GM12864 (cell line): Measurements from ENCODE around the gene CEP63.
"Not testable (repeated sequence)": the region's sequence is repeated elsewhere in the genome, so short reads cannot be mapped to it uniquely, and the experiment has no call there.

Experiments used
- DNase-seq: peaks from one replicate; pipeline ENCODE4 v3.0.0-alpha.2; 2011; ENCODE audit warnings: low read depth
- H3K4me3 ChIP-seq: 2 replicates; pipeline ENCODE4 v1.5.1; 2011; ENCODE audit warnings: mild to moderate bottlenecking, low read depth, low read length, control low read depth
- TF ChIP-seq, protein P1 (sequence below): IDR thresholded peaks from 2 replicates; pipeline ENCODE4 v1.5.1; 2011; ENCODE audit warnings: low read depth, mild to moderate bottlenecking, moderate library complexity, low read length, control low read depth, inconsistent platforms; ENCODE audit errors: missing control alignments

CEP63 gene

DNA sequence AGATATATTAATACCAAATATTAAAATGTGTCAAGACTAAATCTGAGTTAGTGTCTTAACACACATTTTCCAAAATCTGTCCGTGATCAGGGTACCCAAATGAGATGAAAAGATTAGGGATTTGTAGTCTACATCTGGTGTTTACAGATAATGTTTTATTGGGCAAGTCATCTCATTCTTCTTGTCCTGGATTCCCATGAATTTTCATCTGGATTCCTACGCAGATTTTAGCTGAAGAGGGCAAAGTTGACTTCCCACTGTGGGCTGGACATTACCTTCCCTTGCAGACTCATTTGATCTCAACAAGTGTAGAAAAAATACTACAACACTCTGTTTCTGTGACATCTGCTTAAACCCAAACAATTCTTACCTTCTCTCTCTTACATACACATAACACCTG, 79.1 kb downstream of the CEP63 start:
- TF ChIP-seq, protein P1, sequence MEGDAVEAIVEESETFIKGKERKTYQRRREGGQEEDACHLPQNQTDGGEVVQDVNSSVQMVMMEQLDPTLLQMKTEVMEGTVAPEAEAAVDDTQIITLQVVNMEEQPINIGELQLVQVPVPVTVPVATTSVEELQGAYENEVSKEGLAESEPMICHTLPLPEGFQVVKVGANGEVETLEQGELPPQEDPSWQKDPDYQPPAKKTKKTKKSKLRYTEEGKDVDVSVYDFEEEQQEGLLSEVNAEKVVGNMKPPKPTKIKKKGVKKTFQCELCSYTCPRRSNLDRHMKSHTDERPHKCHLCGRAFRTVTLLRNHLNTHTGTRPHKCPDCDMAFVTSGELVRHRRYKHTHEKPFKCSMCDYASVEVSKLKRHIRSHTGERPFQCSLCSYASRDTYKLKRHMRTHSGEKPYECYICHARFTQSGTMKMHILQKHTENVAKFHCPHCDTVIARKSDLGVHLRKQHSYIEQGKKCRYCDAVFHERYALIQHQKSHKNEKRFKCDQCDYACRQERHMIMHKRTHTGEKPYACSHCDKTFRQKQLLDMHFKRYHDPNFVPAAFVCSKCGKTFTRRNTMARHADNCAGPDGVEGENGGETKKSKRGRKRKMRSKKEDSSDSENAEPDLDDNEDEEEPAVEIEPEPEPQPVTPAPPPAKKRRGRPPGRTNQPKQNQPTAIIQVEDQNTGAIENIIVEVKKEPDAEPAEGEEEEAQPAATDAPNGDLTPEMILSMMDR: no peak
- H3K4me3 ChIP-seq: no peak overlapping the region
- no peak for DNase-seq

DNA sequence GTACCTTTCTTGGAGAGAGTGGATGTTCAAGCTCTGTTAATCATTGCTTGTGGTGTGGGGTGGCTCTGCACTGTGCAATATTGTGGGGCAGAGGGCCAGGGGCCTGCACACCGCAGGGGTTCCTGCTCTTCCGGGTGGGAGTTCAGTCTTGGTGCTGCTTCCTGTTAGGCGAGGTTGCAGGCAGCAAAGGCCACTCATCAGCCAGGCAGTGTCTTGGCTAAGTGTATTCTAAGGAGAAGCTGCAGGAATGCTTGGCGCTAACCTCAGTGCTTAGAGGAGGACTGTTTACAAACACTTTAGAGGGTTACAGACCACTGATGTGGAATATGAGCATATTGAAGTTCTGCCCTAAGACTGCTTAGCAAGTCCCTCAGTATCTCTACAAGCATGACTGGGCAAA, 81.7 kb downstream of the CEP63 start:
- H3K4me3 ChIP-seq: no peak overlapping the region
- TF ChIP-seq, protein P1: no peak
- no peak for DNase-seq

DNA sequence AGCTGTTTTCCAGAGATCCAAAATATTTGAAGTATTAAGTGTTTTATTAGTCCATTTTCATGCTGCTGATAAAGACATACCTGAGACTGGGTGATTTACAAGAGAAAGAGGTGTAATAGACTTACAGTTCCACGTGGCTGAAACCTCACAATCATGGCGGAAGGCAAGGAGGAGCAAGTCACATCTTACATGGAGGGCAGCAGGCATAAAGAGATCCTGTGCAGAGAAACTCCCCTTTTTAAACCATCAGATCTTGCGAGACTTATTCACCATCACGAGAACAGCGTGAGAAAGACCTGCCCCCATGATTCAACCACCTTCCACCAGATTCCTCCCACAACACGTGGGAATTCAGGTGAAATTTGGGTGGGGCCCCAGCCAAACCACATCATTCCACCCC, 82.9 kb downstream of the CEP63 start:
- no peak overlapping the region for H3K4me3 ChIP-seq
- DNase-seq: no peak
- TF ChIP-seq, protein P1: no peak

- H3K4me3 ChIP-seq, DNase-seq: not testable (repeated sequence)
These were observed 84.0 kb downstream of the CEP63 start for GRCh38 chr3:134569899-134570298.

DNA sequence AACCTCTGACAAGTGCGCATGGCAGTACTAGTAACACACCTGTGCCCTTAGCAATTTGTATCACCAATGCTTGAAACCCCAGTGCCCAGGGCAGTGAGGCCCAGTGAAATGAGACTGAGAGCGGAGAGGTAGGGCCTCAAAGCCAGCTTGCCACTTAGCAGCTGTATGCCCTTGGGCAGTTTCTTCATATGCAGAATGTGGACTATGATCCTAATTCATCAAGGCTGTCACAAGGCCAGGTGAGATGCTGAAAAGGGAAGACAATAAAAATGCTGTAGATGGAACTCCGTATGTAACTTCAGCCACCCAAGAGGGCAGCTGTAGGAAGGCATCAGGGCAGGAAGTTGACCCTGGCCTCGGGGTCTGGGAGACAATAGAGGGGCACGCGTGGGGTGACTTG, 90.6 kb downstream of the CEP63 start:
- DNase-seq: no peak
- TF ChIP-seq, protein P1: no peak
- H3K4me3 ChIP-seq: no peak overlapping the region

GRCh38 chr3:134576831-134577230, 91.0 kb downstream of the CEP63 start:
- no peak overlapping the region for H3K4me3 ChIP-seq
- no peak for DNase-seq
- TF ChIP-seq, protein P1: no peak

DNA sequence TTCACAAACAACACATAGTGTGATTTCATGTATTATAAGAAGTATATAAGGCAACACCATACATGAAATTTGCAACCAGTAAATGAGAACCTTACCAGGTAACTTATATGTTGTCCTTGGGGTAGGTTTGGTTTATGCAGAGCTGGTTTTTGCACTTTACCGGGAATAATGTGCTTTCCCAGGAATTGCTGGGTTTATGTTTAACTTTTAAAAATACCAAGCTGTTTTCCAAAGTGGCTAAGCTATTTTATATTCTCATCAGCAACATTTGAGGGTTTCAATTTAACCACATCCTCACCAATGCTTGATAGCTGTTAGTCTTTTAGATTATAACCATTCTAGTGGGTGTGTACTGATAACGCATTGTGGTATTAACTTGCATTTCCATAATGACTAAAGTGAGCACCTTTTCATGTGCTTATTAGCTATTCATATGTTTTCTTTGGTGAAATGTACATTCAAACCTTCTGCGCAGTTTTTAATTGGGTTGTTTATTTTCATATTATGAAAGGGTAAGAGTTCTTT, 93.3 kb downstream of the CEP63 start:
- no peak for DNase-seq
- H3K4me3 ChIP-seq: no peak overlapping the region
- TF ChIP-seq, protein P1: no peak
